GM21825 (cell line): ENCODE results near the gene HCN1.
"Not testable (repeated sequence)": the region's sequence is repeated elsewhere in the genome, so short reads cannot be mapped to it uniquely, and the experiment has no call there.

ENCODE experiments used
- ATAC-seq: cut with Tn5 transposase; IDR thresholded peaks from one replicate; pipeline ENCODE4 v1.9.1; 2021; ENCODE audit warnings: mild to moderate bottlenecking, moderate library complexity; ENCODE audit not compliant: unreplicated experiment

HCN1 gene

GRCh38 chr5:45312627-45313026, 383.6 kb downstream of the HCN1 start:
- ATAC-seq, result not testable (repeated sequence)

DNA sequence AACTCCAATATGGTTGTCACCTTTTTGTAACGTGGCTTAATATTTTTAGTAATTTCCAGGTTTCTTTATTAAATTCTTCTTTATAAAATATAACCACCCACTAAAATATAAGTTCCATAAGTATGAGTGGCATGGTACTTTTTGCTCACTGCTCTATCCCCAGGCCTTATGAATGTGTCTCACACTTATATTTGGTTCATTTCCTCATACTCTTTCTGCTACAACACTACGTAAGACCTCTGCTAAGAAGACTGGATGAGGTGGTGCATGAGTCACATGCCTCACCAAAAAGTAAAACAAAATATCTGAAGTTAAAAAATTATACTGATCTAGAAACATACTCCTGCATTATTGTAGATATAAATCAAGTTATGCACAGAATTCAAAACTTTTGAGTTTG, 400.9 kb downstream of the HCN1 start:
- no peak for ATAC-seq

DNA sequence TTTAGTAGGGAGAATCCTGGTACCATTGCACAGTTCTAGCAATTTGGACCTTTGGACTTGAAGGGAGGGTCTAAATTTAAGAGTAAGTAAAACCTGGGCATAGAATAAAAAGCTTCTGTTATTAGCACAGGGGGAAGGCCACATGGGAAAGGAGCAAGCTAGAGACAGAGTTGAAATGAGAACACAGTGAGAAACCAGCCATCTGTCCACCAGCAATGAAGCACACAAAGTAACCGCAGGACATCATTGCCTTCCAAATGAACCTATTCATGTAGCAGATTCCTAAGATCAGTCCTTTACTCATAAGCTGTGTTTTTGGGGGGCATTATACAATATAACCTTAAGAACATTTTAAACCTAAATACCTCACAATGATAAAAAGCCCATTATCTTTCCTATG, 407.4 kb downstream of the HCN1 start:
- ATAC-seq, result no peak

DNA sequence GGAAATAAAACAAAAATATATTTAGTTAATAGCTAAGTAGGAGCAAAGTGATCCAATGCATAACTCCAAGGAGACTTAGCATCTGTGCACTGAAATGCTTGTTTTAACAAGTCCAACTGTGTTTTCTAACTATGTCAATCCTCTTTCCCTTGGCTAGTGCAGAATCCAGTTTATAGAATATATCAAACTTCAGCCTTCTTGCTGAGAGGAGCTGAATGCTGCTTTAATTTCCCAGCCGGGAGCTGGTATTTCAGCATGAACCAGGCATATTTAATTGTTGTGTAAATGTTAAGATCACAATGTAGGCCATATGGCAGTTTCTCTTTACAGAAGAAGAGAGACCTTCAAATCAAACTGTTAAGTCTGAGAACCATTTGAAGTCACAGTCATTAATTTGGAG, 411.7 kb downstream of the HCN1 start:
- no peak for ATAC-seq

DNA sequence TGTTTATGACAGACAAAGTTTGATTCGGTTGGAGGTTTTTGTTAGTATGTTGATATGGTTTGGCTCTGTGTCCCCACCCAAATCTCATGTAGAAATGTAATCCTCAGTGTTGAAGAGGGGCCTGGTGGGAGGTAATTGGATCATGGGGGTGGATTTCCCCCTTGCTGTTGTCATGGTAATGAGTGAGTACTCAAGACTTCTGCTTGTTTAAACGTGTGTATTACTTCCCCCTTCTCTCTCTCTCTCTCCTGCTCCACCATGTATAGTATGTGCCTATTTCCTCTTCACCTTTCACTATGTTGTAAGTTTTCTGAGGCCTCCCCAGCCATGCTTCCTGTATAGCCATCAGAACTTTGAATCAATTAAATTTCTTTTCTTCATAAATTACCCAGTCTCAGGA, 415.1 kb downstream of the HCN1 start:
- no peak for ATAC-seq

GRCh38 chr5:45279109-45279508, 417.1 kb downstream of the HCN1 start:
- ATAC-seq, result no peak

GRCh38 chr5:45277860-45278259, 418.3 kb downstream of the HCN1 start:
- ATAC-seq, result no peak

GRCh38 chr5:45274241-45274640, 421.9 kb downstream of the HCN1 start:
- ATAC-seq, result no peak

DNA sequence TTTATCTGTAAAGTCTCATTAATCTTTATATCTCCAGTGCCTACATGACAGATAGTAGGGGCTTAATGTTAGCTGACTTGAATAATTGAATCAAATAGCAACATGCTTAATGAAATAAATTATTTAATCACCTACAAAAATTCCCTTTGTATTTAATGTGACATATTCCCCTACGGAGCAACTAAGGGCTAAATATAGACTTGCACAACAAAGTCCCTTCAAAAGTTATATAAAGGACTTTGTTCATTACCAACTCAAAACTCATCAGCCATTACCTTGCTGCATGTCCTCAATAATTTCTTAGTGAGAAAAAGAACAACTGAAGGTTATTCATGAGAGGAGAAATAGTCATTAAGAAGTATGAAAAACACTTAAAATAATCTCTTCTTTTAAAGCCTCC, 424.6 kb downstream of the HCN1 start:
- ATAC-seq, result no peak

GRCh38 chr5:45264447-45264846, 431.7 kb downstream of the HCN1 start:
- ATAC-seq, result no peak

- no peak for ATAC-seq
These were observed 434.1 kb downstream of the HCN1 start for GRCh38 chr5:45262061-45262590.

- no peak for ATAC-seq
These were observed 435.1 kb downstream of the HCN1 start for GRCh38 chr5:45261125-45261524.

GRCh38 chr5:45260292-45260691, 435.9 kb downstream of the HCN1 start:
- no peak for ATAC-seq

DNA sequence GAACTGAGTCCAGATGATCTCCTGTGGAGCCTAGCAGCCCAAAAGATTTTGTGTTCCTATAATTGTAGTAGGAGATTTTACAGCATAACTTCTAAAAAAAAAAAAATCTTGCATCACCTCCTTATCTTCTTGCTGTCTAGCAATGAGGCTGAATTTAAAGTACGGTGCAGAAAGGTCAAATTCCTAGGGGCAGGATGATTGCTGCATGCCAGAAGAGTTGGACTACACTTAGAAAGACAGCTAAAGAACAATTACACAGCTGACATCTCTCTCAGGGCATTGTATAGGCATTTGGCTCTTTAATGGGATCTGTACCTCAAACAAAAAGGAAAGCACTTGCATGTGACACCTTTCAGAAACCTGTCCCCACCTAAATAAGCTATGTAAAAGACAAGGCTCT, 443.2 kb downstream of the HCN1 start:
- ATAC-seq, result no peak

DNA sequence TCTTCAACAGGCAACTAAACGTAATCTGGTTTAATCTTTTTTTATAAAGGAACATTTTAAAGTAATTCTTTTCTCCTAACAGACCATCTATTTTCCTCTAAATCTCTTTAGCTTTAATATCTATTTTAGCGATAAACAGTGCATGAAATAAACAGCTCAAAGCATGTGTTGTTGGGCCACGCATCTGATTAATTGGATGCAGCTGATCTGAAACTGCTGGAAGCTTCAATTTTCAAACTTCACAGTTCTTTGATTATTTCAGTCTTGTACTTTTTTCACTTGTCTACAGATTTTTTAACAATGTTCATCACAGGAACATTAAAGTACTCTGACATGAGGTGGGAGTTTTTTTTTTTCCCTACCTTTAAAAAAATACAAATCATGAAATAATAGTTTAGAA, 443.6 kb downstream of the HCN1 start:
- no peak for ATAC-seq

DNA sequence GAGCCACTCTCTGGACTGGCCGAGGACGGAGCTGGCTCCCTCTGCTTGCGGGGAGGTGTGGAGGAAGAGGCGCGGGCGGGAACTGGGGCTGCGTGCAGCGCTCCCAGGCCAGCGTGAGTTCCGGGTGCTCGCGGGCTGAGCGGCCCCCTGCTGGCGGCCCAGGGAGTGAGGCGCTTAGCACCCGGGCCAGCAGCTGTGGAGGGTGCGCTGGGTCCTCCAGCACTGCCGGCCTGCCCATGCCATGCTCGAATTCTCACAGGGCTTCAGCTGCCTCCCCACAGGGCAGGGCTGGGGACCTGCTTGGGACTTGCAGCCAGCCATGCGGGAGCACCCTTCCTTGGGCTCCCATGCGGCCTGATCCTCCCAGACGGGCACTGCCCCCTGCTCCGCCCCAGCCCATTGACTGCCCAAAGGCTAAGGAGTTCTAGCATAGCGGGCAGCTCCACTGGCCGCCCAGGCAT, 470.6 kb downstream of the HCN1 start:
- ATAC-seq, result no peak

GRCh38 chr5:45205403-45205961, 490.7 kb downstream of the HCN1 start:
- no peak for ATAC-seq
